Upper lobe of left lung (tissue), 6 donors: Measurements from ENCODE around the gene LRIT3. TPM values are rescaled to one million over a fixed set of nuclear protein-coding genes. Genes with fewer than 3 reads are reported as not detected.
"Not testable (repeated sequence)": the region's sequence is repeated elsewhere in the genome, so short reads cannot be mapped to it uniquely, and the experiment has no call there.

Experiments used
- ATAC-seq, 2 donors: fragments of 200-7000 bp; cut with Tn5 transposase; one replicate each; pipeline ENCODE4 v1.9.1; 2022; ENCODE audit warnings: mild to moderate bottlenecking in 2 of 2, moderate library complexity in 2 of 2; ENCODE audit not compliant: low FRiP score in 2 of 2
- DNase-seq, 2 donors: peaks; one replicate each; pipeline ENCODE4 v3.0.0-alpha.2; 2019 to 2020
- H3K27ac ChIP-seq, 4 donors: fragments of 200-600 bp; sonication (generic); one replicate each; pipeline ENCODE4 v1.5.1; 2016 to 2019
- H3K27me3 ChIP-seq, 4 donors: fragments of 200-600 bp; sonication (generic); one replicate each; pipeline ENCODE4 v1.5.1; 2017 to 2019
- H3K36me3 ChIP-seq, 4 donors: fragments of 200-600 bp; sonication (generic); one replicate each; pipeline ENCODE4 v1.5.1; 2016 to 2019
- H3K4me1 ChIP-seq, 4 donors: fragments of 200-600 bp; sonication (generic); one replicate each; pipeline ENCODE4 v1.5.1; 2018 to 2019
- H3K4me3 ChIP-seq, 4 donors: fragments of 200-600 bp; sonication (generic); one replicate each; pipeline ENCODE4 v1.5.1; 2017 to 2019; ENCODE audit warnings: mild to moderate bottlenecking in 2 of 4, moderate library complexity in 1 of 4
- H3K9me3 ChIP-seq, 4 donors: fragments of 200-600 bp; sonication (generic); one replicate each; pipeline ENCODE4 v1.5.1; 2018 to 2019
- EP300 ChIP-seq, 4 donors: sonication (generic); formaldehyde crosslinking; IDR thresholded peaks; one replicate each; pipeline ENCODE4 v1.5.1; 2017; ENCODE audit warnings: antibody characterized with exemption in 4 of 4, control low read depth in 2 of 4
- POLR2A ChIP-seq, 4 donors: fragments of 450-650 bp; IDR thresholded peaks; one replicate each; pipeline ENCODE4 v1.5.1; 2016 to 2017; ENCODE audit warnings: antibody characterized with exemption in 4 of 4, mild to moderate bottlenecking in 2 of 4
- POLR2AphosphoS5 ChIP-seq, 2 donors: sonication (generic); formaldehyde crosslinking; IDR thresholded peaks; one replicate each; pipeline ENCODE4 v1.5.1; 2017; ENCODE audit warnings: antibody characterized with exemption in 2 of 2
- WGBS, 2 donors: methylation state at CpG; one replicate each; pipeline ENCODE4 v1.1.5; 2017 to 2018; 5-methylcytosine and 5-hydroxymethylcytosine counted together
- total RNA-seq, 6 donors: library from RNA; depleted of rRNA in 4 of 6; stranded (reverse); fragments of >200 nt in 4 of 6; gene quantifications; one replicate each; pipeline versions ENCODE4 v1.1.0 to v1.2.1, GENCODE V29; 2016 to 2021
- TF ChIP-seq, protein P1 (sequence below), 6 experiments: fragments of 450-650 bp in 4 of 6; fragments of 200-600 bp in 2 of 6; sonication (generic) in 2 of 6; IDR thresholded peaks; one replicate each; pipeline ENCODE4 v1.5.1; 2016 to 2019; ENCODE audit warnings: antibody characterized with exemption in 6 of 6
- donor health status: DM: no; HTN: no; CAD: no; lungs with moderate emphysema.
- donor health status: DM: no; HTN: yes; CAD: no; lungs with severe emphysema.

Gene LRIT3
- total RNA-seq, 6 donors from 2014 or later = 0.20 to 1.0 (median 0.46) TPM; not detected in 1

GRCh38 chr4:109872950-109873656 lies 25.2 kb downstream of the LRIT3 start:
- WGBS, 2 donors = 94 to 96% methylated on average over 4 to 6 of the region's 6 CpGs
- H3K36me3 ChIP-seq = peaks cover 0 to 4% (median 0%) of the 10 kb centered on the region in 4 donors
- ATAC-seq = no peak
- DNase-seq = no peak
- no peak overlapping the region for H3K27ac ChIP-seq
- no peaks in the 10 kb centered on the region for H3K4me1 ChIP-seq
- no peaks in the 10 kb centered on the region for H3K27me3 ChIP-seq
- H3K4me3 ChIP-seq = no peak overlapping the region
- H3K9me3 ChIP-seq = no peaks in the 10 kb centered on the region
- TF ChIP-seq POLR2AphosphoS5 (IDR thresholded peaks at IDR 0.05) = no peak
- no peak for TF ChIP-seq POLR2A (IDR thresholded peaks at IDR 0.05)
- TF ChIP-seq, protein P1, sequence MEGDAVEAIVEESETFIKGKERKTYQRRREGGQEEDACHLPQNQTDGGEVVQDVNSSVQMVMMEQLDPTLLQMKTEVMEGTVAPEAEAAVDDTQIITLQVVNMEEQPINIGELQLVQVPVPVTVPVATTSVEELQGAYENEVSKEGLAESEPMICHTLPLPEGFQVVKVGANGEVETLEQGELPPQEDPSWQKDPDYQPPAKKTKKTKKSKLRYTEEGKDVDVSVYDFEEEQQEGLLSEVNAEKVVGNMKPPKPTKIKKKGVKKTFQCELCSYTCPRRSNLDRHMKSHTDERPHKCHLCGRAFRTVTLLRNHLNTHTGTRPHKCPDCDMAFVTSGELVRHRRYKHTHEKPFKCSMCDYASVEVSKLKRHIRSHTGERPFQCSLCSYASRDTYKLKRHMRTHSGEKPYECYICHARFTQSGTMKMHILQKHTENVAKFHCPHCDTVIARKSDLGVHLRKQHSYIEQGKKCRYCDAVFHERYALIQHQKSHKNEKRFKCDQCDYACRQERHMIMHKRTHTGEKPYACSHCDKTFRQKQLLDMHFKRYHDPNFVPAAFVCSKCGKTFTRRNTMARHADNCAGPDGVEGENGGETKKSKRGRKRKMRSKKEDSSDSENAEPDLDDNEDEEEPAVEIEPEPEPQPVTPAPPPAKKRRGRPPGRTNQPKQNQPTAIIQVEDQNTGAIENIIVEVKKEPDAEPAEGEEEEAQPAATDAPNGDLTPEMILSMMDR (IDR thresholded peaks at IDR 0.05) = no peak
- TF ChIP-seq EP300 (IDR thresholded peaks at IDR 0.05) = no peak

DNA sequence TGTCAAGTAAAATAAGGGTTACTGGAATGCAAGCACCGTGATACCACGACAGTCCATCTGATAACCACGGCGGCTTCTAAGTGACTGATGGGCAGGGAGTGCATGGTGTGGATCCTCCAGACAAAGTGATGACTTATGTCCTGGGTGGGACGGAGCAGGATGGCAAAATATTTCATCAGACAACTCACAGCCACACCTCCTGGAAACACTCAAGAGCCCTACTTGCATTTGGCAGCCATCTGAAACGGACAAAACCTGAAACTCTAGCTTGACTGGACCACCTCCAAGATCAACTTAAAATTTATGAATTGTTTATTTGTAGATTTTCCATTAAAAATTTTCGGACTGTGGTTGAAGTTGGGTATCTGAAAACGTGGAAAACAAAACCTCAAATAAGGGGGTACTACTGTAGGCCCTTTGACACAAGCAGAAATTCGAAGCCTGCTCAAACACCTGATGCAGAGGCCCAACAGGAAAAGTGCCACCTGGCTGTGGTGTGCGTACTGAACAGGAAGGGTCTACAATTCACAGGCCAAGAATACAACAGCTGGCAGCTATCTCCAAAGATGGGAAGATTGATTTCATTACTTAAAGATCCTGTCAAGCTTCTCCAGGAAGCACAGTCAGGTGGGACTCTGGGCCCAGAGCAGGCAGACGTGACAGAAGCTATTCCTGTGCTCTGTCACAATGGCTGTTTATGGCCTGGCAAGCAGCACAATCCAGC lies 26.0 kb downstream of the LRIT3 start:
- Histone ChIP-seq H3K27me3 (no peaks in the 10 kb centered on the region), H3K27ac (no peak overlapping the region), H3K4me3 (no peak overlapping the region), H3K9me3 (no peaks in the 10 kb centered on the region), H3K4me1 (no peaks in the 10 kb centered on the region), H3K36me3 (peaks cover 0 to 4% (median 0%) of the 10 kb centered on the region in 4 donors)
- TF ChIP-seq POLR2A (IDR thresholded peaks at IDR 0.05) (no peak), EP300 (IDR thresholded peaks at IDR 0.05) (no peak), POLR2AphosphoS5 (IDR thresholded peaks at IDR 0.05) (no peak)
- TF ChIP-seq, protein P1 (IDR thresholded peaks at IDR 0.05) = no peak
- WGBS, 2 donors = 62 to 63% methylated on average over 11 of the region's 11 CpGs
- ATAC-seq (no peak), DNase-seq (no peak)

- Histone ChIP-seq H3K27ac (no peak overlapping the region), H3K27me3 (no peaks in the 10 kb centered on the region), H3K36me3 (peaks cover 0 to under 1% (median 0%) of the 10 kb centered on the region in 4 donors), H3K4me3 (no peak overlapping the region), H3K4me1 (no peaks in the 10 kb centered on the region), H3K9me3 (no peaks in the 10 kb centered on the region)
- ATAC-seq (no peak), DNase-seq (no peak)
- TF ChIP-seq POLR2AphosphoS5 (IDR thresholded peaks at IDR 0.05) = no peak
- TF ChIP-seq EP300 (IDR thresholded peaks at IDR 0.05) = no peak
- no peak for TF ChIP-seq POLR2A (IDR thresholded peaks at IDR 0.05)
- TF ChIP-seq, protein P1 (IDR thresholded peaks at IDR 0.05) = no peak
- 92% methylated on average over 1 of the region's 1 CpG for WGBS, 2 donors
These were observed 27.2 kb downstream of the LRIT3 start for GRCh38 chr4:109875106-109875505.

DNA sequence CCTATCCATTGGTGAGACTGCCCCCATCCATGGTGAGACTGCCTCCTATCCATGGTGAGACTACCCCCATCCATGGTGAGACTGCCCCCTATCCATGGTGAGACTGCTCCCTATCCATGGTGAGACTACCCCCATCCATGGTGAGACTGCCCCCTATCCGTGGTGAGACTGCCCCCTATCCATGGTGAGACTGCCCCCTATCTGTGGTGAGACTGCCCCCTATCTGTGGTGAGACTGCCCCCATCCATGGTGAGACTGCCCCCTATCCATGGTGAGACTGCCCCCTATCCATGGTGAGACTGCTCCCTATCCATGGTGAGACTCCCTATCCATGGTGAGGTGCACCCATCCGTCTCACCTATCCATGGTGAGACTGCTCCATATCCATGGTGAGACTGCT lies 27.6 kb downstream of the LRIT3 start:
- not testable (repeated sequence) for ATAC-seq, H3K4me1 ChIP-seq, H3K27ac ChIP-seq, H3K9me3 ChIP-seq, H3K4me3 ChIP-seq, H3K27me3 ChIP-seq, H3K36me3 ChIP-seq, DNase-seq
- 100% methylated on average over 1 of the region's 2 CpGs; no CpG with 5 or more reads in 1 of the 2 donors for WGBS, 2 donors

GRCh38 chr4:109876634-109877265 lies 28.8 kb downstream of the LRIT3 start:
- no peak for DNase-seq
- no peaks in the 10 kb centered on the region for H3K36me3 ChIP-seq
- no peak overlapping the region for H3K4me3 ChIP-seq
- no peak for ATAC-seq
- 93 to 100% methylated on average over 2 of the region's 2 CpGs for WGBS, 2 donors
- H3K4me1 ChIP-seq = no peaks in the 10 kb centered on the region
- no peaks in the 10 kb centered on the region for H3K9me3 ChIP-seq
- no peaks in the 10 kb centered on the region for H3K27me3 ChIP-seq
- no peak overlapping the region for H3K27ac ChIP-seq
- TF ChIP-seq POLR2A (IDR thresholded peaks at IDR 0.05) (no peak), POLR2AphosphoS5 (IDR thresholded peaks at IDR 0.05) (no peak), EP300 (IDR thresholded peaks at IDR 0.05) (no peak)
- TF ChIP-seq, protein P1 (IDR thresholded peaks at IDR 0.05) = no peak
